ENCODE data around the gene PLXNB2.

Gene PLXNB2

GRCh38 chr22:50272044-50272802 lies 35.2 kb downstream of the PLXNB2 start:
- ChIA-PET POLR2A (interaction anchor here (1.0 to 2.0 kb wide), 11 partner anchors 9 to 253 kb away, joined by 3 to 9 read pairs (median 4); partner anchors contain the start of genes HDAC10, MAPK12, PLXNB2 and SCO2), CTCF (interaction anchor here (0.5 to 1.7 kb wide), 10 partner anchors 9 to 70 kb away, joined by 3 to 6 read pairs (median 4); partner anchors contain the start of gene HDAC10)
- no peak for DNase-seq (ENCODE audit: extremely low spot score)
- TF ChIP-seq FOXA1 (IDR thresholded peaks at IDR 0.05) = no peak
- no peak for TF ChIP-seq CTBP1 (IDR thresholded peaks at IDR 0.05; ENCODE audit: borderline replicate concordance)
- no peak for TF ChIP-seq FOXK2 (IDR thresholded peaks at IDR 0.05)
- TF ChIP-seq BHLHE40 (IDR thresholded peaks at IDR 0.05; ENCODE audit: borderline replicate concordance) = no peak
- TF ChIP-seq HDGF (IDR thresholded peaks at IDR 0.05; ENCODE audit: borderline replicate concordance) = no peak
- TF ChIP-seq ELF4 (IDR thresholded peaks at IDR 0.05) = no peak
- TF ChIP-seq TARDBP (IDR thresholded peaks at IDR 0.05) = no peak

DNA sequence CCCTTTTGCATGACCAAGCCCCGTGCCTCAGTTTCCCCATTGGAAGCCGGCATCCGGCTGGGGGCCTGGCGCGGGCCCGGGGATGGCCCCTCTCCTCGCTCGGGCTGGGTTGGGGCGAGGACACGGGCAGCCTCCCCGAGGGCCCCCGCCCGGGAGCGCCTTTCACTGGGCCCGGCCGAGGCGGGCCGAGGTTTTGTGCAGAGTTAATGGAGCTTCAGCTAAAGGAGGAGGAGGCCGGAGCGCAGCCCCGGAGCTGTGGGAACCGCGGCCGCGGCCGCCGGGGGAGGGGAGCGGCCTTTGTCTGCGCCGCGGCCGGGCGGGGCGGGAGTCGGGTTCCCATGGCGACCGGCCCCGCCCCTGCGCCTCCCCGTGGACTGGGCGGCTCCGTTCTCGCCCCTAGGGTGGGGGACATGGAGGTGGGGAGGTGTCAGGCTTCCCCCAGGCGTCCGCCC lies 35.9 kb downstream of the PLXNB2 start:
- ChIA-PET POLR2A (interaction anchor here (1.1 to 2.0 kb wide), 9 partner anchors 8 to 254 kb away, joined by 3 to 9 read pairs (median 4); partner anchors contain the start of genes HDAC10, PLXNB2 and SCO2), CTCF (interaction anchor here (0.8 to 1.7 kb wide), 4 partner anchors 8 to 70 kb away, joined by 4 read pairs; no protein-coding TSS in a partner anchor)
- TF ChIP-seq FOXK2 (IDR thresholded peaks at IDR 0.05) (no peak), BHLHE40 (IDR thresholded peaks at IDR 0.05; ENCODE audit: borderline replicate concordance) (no peak), SP1 (IDR thresholded peaks at IDR 0.05) (no peak), FOXM1 (IDR thresholded peaks at IDR 0.05; ENCODE audit: borderline replicate concordance) (no peak), NFRKB (IDR thresholded peaks at IDR 0.05) (no peak), ZNF384 (IDR thresholded peaks at IDR 0.05) (no peak)
- peak; percentile 81 for DNase-seq (ENCODE audit: extremely low spot score)

GRCh38 chr22:50270666-50271394 lies 36.6 kb downstream of the PLXNB2 start:
- no peak for TF ChIP-seq L3MBTL2 (conservative IDR thresholded peaks at IDR 0.05)
- TF ChIP-seq ELF4 (IDR thresholded peaks at IDR 0.05) = no peak
- no peak for TF ChIP-seq SP1 (IDR thresholded peaks at IDR 0.05)
- TF ChIP-seq, protein P1, sequence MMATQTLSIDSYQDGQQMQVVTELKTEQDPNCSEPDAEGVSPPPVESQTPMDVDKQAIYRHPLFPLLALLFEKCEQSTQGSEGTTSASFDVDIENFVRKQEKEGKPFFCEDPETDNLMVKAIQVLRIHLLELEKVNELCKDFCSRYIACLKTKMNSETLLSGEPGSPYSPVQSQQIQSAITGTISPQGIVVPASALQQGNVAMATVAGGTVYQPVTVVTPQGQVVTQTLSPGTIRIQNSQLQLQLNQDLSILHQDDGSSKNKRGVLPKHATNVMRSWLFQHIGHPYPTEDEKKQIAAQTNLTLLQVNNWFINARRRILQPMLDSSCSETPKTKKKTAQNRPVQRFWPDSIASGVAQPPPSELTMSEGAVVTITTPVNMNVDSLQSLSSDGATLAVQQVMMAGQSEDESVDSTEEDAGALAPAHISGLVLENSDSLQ (IDR thresholded peaks at IDR 0.05) = no peak
- TF ChIP-seq LEF1 (IDR thresholded peaks at IDR 0.05; ENCODE audit: borderline replicate concordance) = no peak
- TF ChIP-seq FOXM1 (IDR thresholded peaks at IDR 0.05; ENCODE audit: borderline replicate concordance) = no peak
- DNase-seq (ENCODE audit: extremely low spot score) = peak; percentile 37
- ChIA-PET CTCF (interaction anchor here (0.9 to 1.7 kb wide), 3 partner anchors 8 to 71 kb away, joined by 4 read pairs; no protein-coding TSS in a partner anchor), POLR2A (interaction anchor here (1.3 to 1.7 kb wide), 2 partner anchors 7 to 57 kb away, joined by 3 to 5 read pairs; no protein-coding TSS in a partner anchor)

DNA sequence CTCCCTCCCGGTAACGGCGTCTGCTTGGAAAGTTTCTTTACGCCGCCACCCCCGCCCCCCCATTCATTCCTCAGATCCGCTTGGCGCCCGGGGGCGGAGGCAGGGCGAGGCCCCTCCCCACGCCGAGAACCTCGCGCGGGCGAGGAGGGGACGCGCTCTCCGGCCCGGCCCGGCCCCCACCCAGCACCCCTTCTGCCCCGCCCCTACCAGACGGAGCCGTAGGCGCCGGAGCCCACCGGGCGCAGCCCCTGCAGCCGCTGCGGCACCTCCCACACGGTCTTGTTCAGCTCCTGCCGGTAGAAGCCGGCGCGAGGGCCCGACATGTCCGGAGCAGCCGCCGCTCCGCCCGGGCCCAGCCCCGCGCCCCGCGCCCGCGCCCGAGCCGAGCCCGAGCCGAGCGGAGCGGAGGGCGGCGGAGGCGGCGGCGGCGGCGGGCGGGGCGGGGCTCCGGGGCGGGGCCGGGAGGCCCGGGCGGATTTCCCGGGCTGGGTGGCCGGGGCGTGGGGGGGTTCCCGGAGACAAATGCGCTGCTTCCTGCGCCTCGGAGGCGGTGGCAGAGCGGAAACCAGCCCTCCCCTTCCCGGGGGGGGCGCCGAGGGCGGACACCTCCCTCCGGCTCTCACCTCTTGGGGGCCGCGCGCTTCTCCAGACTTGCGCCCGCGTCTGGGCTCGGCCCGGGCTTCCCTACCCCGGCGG lies 37.3 kb downstream of the PLXNB2 start, which contains the start of gene MAPK11:
Gene MAPK11 (minus strand): TSS at position 411 of the 696 bp plus-strand sequence. CDS start 88 bp downstream, at position 323.
- TF ChIP-seq HDGF (IDR thresholded peaks at IDR 0.05; ENCODE audit: borderline replicate concordance) = no peak
- no peak for TF ChIP-seq ZNF384 (IDR thresholded peaks at IDR 0.05)
- no peak for TF ChIP-seq L3MBTL2 (conservative IDR thresholded peaks at IDR 0.05)
- TF ChIP-seq FOXM1 (IDR thresholded peaks at IDR 0.05; ENCODE audit: borderline replicate concordance) = no peak
- TF ChIP-seq BHLHE40 (IDR thresholded peaks at IDR 0.05; ENCODE audit: borderline replicate concordance) = no peak
- TF ChIP-seq SP1 (IDR thresholded peaks at IDR 0.05) = no peak
- TF ChIP-seq TARDBP (IDR thresholded peaks at IDR 0.05) = no peak
- no peak for TF ChIP-seq FOXK2 (IDR thresholded peaks at IDR 0.05)
- no peak for TF ChIP-seq ARNT (IDR thresholded peaks at IDR 0.05)
- no peak for TF ChIP-seq FOXA1 (IDR thresholded peaks at IDR 0.05)
- POLR2A ChIA-PET = no interaction called here
- DNase-seq (ENCODE audit: extremely low spot score) = no peak
- CTCF ChIA-PET = no interaction called here

- ChIA-PET POLR2A (no interaction called here), CTCF (no interaction called here)
- no peak for TF ChIP-seq ZNF384 (IDR thresholded peaks at IDR 0.05)
- no peak for TF ChIP-seq FOXM1 (IDR thresholded peaks at IDR 0.05; ENCODE audit: borderline replicate concordance)
- TF ChIP-seq NFRKB (IDR thresholded peaks at IDR 0.05) = no peak
- no peak for TF ChIP-seq SP1 (IDR thresholded peaks at IDR 0.05)
- no peak for TF ChIP-seq L3MBTL2 (conservative IDR thresholded peaks at IDR 0.05)
- TF ChIP-seq FOXK2 (IDR thresholded peaks at IDR 0.05) = no peak
- no peak for TF ChIP-seq HDGF (IDR thresholded peaks at IDR 0.05; ENCODE audit: borderline replicate concordance)
- no peak for TF ChIP-seq TARDBP (IDR thresholded peaks at IDR 0.05)
- TF ChIP-seq CTBP1 (IDR thresholded peaks at IDR 0.05; ENCODE audit: borderline replicate concordance) = no peak
- no peak for TF ChIP-seq SUZ12 (IDR thresholded peaks at IDR 0.05)
- TF ChIP-seq FOXA1 (IDR thresholded peaks at IDR 0.05) = no peak
- no peak for TF ChIP-seq ELF4 (IDR thresholded peaks at IDR 0.05)
- no peak for TF ChIP-seq ARNT (IDR thresholded peaks at IDR 0.05)
- TF ChIP-seq BHLHE40 (IDR thresholded peaks at IDR 0.05; ENCODE audit: borderline replicate concordance) = no peak
- no peak for DNase-seq (ENCODE audit: extremely low spot score)
These were observed 37.9 kb downstream of the PLXNB2 start for GRCh38 chr22:50269573-50269969.

DNA sequence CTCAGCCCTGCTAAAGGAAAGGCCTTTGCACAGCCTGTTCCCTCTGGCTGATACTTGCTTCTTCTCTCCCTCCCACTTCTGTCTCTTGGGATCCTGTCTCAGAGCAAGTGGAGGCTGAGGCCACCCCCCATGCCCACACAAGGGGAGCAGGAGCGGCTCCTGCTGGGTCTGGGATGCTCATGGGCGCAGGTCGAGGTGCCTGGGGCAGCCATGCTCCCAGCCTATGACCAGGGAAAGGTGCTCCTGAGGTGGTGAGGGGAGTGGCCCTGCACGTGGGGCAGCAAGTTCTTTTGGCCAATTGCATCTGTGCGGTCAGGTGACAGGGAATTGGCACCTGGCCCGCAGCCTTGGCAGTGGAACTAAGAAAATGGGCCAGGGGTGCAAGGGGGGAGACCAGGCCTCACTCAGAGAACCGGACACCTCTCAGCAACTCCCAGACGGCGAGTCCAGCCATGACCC lies 38.8 kb downstream of the PLXNB2 start:
- POLR2A ChIA-PET = interaction anchor here (0.6 kb wide), 1 partner anchor 16 kb away, joined by 3 read pairs; no protein-coding TSS in a partner anchor
- TF ChIP-seq SUZ12 (IDR thresholded peaks at IDR 0.05) (no peak), FOXM1 (IDR thresholded peaks at IDR 0.05; ENCODE audit: borderline replicate concordance) (no peak)
- DNase-seq (ENCODE audit: extremely low spot score) = no peak
- CTCF ChIA-PET = interaction anchor here (0.7 kb wide), 1 partner anchor 58 kb away, joined by 3 read pairs; no protein-coding TSS in a partner anchor
